ENCODE measurements around the gene SLC16A7. TPM values are rescaled to one million over a fixed set of nuclear protein-coding genes. Genes with fewer than 3 reads are reported as not detected.

Gene SLC16A7
- total RNA-seq, 6 experiments from 2014 or later = 11.3 to 25.1 (median 20.5) TPM

DNA sequence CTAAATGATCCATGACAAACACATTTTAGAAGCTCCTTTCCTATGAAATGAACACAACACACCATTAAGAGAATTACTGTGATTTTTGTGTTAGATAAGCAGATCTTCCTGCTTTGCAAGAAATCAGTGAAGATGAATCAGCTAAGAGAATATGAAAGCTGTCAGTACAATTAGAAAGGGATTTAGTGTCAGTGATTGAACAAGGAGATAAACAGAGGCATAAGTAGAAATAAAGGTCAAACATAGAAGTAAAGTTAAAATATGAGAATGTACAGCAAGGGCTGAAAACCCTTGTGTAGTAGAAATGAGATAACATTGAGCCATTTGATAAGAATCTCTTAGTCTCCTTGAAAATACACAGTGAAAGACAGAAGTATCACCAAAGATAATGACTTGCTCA is 21.4 kb upstream of the SLC16A7 start:
- no peaks in the 10 kb centered on the region for H3K27me3 ChIP-seq
- no peaks in the 10 kb centered on the region for H3K36me3 ChIP-seq
- no peak overlapping the region for H3K27ac ChIP-seq
- ATAC-seq (no peak), DNase-seq (no peak)
- intact Hi-C loops (cut with DNase I) = no loop called here
- H3K9me3 ChIP-seq = no peaks in the 10 kb centered on the region
- H3K4me1 ChIP-seq = no peaks in the 10 kb centered on the region
- TF ChIP-seq CTCF (IDR thresholded peaks at IDR 0.05) (no peak), POLR2A (IDR thresholded peaks at IDR 0.05) (no peak)
- no peak overlapping the region for H3K4me3 ChIP-seq

DNA sequence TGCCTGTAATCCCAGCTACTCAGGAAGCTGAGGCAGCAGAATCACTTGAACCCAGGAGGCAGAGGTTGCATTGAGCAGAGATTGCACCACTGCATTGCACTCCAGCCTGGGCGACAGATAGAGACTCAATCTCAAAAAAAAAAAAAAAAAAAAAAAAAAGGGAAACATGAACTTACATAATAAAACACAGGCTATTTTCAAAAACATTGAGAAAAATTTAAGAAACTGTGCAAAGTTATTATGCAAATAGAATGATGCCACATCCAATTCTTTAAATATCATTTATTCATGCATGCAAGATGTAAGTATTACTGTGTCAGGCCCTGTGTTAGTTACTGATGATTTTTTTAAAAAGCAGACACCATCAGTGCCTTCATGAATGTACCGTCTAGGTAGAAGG is 20.0 kb upstream of the SLC16A7 start:
- Histone ChIP-seq H3K27me3 (no peaks in the 10 kb centered on the region), H3K4me1 (no peaks in the 10 kb centered on the region), H3K9me3 (no peaks in the 10 kb centered on the region), H3K4me3 (no peak overlapping the region), H3K36me3 (no peaks in the 10 kb centered on the region), H3K27ac (no peak overlapping the region)
- no peak for ATAC-seq
- TF ChIP-seq POLR2A (IDR thresholded peaks at IDR 0.05) (no peak), CTCF (IDR thresholded peaks at IDR 0.05) (no peak)
- intact Hi-C loops (cut with DNase I) = no loop called here
- no peak for DNase-seq
- 75% methylated on average over 2 of the region's 2 CpGs for WGBS (ENCODE audit: insufficient coverage, low coverage, low lambda C conversion rate, missing lambda C conversion rate)

GRCh38 chr12:59578254-59578653 is 17.6 kb upstream of the SLC16A7 start:
- Histone ChIP-seq H3K4me3 (no peak overlapping the region), H3K27ac (no peak overlapping the region), H3K36me3 (no peaks in the 10 kb centered on the region), H3K9me3 (no peaks in the 10 kb centered on the region), H3K4me1 (no peaks in the 10 kb centered on the region), H3K27me3 (no peaks in the 10 kb centered on the region)
- 43% methylated on average over 1 of the region's 1 CpG for WGBS (ENCODE audit: insufficient coverage, low coverage, low lambda C conversion rate, missing lambda C conversion rate)
- DNase-seq (no peak), ATAC-seq (no peak)
- TF ChIP-seq POLR2A (IDR thresholded peaks at IDR 0.05) = no peak
- no peak for TF ChIP-seq CTCF (IDR thresholded peaks at IDR 0.05)
- intact Hi-C loops (cut with DNase I) = no loop called here

- WGBS (ENCODE audit: insufficient coverage, low coverage, low lambda C conversion rate, missing lambda C conversion rate) = 63% methylated on average over 2 of the region's 2 CpGs
- H3K4me1 ChIP-seq = no peaks in the 10 kb centered on the region
- no peaks in the 10 kb centered on the region for H3K27me3 ChIP-seq
- H3K36me3 ChIP-seq = no peaks in the 10 kb centered on the region
- no peak for ATAC-seq
- no peak for DNase-seq
- no peaks in the 10 kb centered on the region for H3K9me3 ChIP-seq
- H3K27ac ChIP-seq = no peak overlapping the region
- TF ChIP-seq POLR2A (IDR thresholded peaks at IDR 0.05) = no peak
- no peak for TF ChIP-seq CTCF (IDR thresholded peaks at IDR 0.05)
- no peak overlapping the region for H3K4me3 ChIP-seq
- intact Hi-C loops (cut with DNase I) = no loop called here
These were observed 16.2 kb upstream of the SLC16A7 start for GRCh38 chr12:59579631-59580030.

GRCh38 chr12:59580050-59580449 is 15.8 kb upstream of the SLC16A7 start:
- no peaks in the 10 kb centered on the region for H3K27me3 ChIP-seq
- no peak overlapping the region for H3K27ac ChIP-seq
- ATAC-seq (no peak), DNase-seq (no peak)
- no peaks in the 10 kb centered on the region for H3K4me1 ChIP-seq
- WGBS (ENCODE audit: insufficient coverage, low coverage, low lambda C conversion rate, missing lambda C conversion rate) = 55% methylated on average over 2 of the region's 2 CpGs
- no peak for TF ChIP-seq POLR2A (IDR thresholded peaks at IDR 0.05)
- TF ChIP-seq CTCF (IDR thresholded peaks at IDR 0.05) = no peak
- intact Hi-C loops (cut with DNase I) = no loop called here
- no peak overlapping the region for H3K4me3 ChIP-seq
- H3K9me3 ChIP-seq = no peaks in the 10 kb centered on the region
- H3K36me3 ChIP-seq = no peaks in the 10 kb centered on the region
